ENCODE measurements around the gene CCNT1.
"Not testable (repeated sequence)": the region's sequence is repeated elsewhere in the genome, so short reads cannot be mapped to it uniquely, and the experiment has no call there.

The CCNT1 gene

DNA sequence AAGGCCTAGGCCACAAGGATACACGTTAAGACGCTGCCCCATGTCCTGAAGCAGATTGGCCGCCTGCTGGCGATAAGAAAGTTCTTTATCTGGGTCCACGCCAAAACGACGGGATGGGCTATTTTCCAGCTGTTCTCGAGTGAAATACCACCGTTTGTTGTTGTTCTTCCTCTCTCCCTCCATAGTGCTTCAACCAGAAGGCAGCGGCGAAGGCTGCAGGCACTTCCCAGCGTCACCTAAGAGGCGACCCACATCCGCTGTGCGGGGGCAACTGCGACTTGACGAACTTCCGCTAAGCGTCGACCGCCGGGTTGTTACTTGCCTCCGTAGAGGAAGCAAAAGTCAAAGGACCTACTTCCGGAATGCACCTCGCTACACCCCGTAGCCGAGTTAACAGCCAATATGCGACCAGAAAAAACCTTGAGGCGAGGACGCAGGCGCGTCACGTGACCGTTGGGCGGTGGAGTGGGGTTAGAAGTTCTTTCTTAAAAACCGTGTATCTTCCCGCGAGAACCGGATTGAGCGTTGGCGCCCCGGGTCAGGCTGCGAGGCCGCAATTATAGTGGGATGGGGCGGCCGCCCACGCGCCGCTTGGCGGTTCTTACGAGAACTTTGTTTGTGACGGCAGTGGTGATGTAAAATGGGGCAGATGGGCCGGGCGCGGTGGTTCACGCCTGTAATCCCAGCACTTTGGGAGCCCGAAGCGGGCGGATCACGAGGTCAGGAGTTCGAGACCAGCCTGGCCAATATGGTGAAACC, at the start of gene CCNT1:
Gene CCNT1 (minus strand): TSS at position 215 of the 759 bp plus-strand sequence. CDS start 32 bp downstream, at position 183.
- DNase-seq (ENCODE audit: low read depth), result peak; percentile 100

DNA sequence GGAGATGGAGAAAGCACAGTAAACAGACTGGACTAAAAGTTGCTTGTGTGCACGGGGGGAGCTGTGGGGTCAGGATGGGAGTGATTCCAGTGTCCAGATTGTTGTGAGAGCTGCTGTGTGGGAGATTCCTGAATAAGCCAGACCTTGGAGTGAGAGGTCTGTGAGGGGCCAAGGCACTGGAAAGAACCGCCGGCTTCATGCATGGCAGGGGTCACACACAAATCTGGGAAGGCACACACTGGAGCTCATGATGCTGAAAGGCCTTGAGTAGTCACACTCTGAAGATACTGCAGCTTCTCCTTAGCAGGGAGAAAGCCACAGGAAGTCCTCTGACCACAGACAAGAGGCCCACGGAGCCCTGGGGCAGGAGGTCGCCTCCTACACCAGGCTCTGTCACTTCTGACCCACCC, 49.3 kb upstream of the CCNT1 start:
- no peak for DNase-seq (ENCODE audit: low read depth)

DNA sequence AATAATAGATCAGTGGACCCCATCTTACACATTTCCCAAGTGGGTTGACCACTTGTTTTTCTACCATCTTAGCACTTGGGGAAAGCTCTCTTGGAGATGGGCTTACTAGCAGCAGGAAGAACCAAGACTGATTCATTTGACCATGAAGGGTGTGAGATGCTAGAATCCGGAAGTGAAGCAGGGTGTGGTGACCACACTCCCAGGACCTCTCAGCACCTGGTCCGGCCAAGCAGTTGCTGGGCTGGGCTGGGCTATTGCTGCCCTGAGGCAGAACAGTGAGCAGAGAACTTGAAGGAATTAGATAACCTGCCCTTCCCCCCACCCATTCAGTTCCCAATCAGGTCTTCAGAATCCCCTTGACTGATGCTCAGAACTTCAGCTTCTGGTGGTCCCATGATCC, 48.0 kb upstream of the CCNT1 start:
- DNase-seq (ENCODE audit: low read depth), result no peak

DNA sequence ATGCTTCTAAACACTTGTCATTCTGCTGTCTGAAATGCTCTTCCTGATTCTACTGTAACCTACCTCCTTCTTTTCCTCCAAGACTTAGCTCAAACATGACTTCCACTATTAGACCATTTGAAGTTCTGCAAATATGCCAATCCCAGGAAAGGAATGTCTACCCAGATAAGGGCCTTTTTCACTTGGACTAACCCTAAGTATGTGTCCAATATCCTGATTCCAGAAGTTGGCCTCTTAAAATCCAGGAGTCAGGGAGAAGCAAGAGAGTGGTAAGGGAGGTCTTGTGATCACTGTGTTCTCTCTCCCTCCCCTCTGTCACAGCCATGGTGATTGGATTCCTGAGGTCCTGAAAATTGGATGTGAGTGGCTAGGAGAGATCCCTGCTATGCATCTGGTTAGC, 42.2 kb upstream of the CCNT1 start:
- no peak for DNase-seq (ENCODE audit: low read depth)

DNA sequence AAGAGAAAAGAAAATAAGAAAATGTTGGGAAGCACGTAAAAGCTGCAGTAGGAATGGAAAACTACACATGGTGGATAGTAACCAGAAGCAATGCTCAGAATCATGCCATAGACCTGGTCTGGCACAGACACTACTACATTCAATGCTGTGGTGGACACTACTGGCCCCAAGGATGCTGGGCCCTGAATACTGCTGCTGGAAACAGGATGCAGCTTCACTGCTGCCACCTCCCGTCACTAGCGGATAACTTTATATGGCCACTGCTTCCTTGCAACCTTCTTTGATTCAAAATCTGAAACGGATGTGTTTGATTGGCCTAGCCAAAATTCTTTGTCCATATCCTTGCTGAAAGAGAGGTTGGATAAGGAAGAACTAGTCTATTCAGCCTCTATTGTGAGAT, 41.7 kb upstream of the CCNT1 start:
- no peak for DNase-seq (ENCODE audit: low read depth)

DNA sequence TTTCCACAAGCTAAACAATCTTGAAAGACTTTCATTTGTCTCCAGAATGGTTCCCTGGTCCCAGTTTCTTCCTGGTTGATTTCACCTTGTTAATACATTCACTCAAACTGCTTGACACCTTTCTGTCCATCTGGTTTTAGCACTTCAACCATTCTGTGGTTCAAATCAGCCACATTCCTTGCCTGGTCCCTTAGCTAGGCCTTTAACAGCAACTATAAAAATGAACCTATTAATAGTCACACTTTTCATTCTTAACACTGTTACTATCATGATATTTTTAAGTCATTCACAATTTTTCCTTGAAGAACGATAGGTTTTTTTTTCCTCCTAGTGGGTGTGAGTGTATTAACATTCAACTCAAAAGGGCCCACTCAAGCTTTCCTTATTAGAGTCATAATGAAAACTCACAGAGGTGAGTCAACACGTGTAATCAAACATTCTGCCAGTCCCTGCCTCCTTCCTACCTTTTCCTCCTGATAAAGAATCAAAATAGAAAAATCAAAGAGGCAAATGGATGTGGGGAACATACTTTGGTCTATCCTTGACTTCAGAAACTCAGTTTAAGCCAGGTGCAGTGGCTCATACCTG, 34.4 kb upstream of the CCNT1 start:
- DNase-seq (ENCODE audit: low read depth), result no peak

DNA sequence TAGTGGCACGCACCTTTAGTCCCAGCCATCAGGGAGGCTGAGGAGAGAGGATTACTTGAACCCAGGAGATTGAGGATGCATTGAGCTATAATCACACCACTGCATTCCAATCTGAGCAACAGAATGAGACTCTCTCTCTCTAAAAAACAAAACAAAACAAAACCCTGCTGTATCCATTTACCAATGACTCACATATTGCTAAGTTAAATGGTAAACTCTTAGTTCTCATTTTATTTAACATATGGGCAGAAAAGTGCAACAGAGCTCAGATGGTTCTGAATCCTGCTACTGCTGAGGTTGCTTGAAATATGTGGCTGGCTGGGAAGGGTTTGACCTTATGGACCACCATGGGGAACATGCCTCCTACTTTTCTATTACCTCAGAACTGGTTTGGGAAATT, 33.7 kb upstream of the CCNT1 start:
- no peak for DNase-seq (ENCODE audit: low read depth)

DNA sequence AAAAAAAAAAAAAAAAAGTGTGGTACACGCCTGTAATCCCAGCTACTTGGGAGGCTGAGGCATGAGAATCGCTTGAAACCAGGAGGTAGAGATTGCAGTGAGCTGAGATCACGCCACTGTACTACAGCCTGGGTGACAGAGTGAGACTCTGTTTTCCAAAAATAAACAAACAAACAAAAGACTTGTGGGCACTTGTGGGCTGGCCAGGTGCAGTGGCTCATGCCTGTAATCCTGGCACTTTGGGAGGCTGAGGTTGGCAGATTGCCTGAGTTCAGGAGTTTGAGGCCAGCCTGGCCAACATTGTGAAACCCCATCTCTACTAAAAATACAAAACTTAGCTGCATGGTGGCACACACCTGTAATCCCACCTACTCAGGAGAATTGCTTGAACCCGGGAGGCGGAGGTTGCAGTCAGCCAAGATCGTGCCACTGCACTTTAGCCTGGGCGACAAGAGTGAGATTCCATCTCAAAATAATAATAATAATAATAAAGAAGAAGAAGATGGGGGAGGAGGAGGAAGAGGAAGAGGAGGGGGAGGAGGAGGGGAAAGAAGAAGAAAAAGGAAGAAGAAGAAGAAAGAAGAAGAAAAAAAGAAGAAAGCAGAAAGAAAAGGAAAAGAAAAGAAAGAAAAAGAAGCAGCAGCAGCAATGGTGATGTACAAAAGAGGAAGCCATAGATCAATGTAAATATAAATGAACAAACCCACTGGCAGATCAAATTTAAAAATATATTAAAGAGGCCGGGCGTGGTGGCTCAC, 27.9 kb upstream of the CCNT1 start:
- DNase-seq (ENCODE audit: low read depth), result no peak

DNA sequence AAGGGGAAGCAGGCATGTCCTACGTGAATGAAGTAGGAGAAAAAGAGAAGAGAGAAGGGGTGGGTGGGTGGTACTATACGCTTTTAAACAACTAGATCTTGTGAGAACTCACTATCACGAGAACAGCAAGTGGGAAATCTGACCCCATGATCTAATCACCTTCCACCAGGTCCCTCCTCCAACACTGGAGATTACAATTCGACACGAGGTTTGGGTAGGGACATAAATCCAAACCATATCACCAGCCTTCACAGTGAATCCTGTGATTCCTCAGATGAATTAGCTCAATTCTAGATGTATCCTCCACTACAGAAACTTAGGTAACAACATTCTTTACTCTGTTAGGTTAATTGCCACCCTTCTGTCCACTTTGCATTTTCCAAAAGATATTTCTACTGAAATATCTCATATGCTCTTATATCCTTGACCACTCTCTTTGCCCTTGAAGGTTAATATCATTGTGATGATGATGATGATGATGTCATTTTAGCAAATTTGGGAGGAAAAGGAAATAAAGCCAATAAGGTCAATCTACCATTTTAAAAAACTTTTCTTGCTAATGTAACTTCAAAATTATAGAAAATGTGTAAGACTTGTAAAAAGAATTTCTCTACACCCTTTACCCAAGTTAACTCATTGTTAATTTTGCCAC, 23.2 kb upstream of the CCNT1 start:
- DNase-seq (ENCODE audit: low read depth), result no peak

DNA sequence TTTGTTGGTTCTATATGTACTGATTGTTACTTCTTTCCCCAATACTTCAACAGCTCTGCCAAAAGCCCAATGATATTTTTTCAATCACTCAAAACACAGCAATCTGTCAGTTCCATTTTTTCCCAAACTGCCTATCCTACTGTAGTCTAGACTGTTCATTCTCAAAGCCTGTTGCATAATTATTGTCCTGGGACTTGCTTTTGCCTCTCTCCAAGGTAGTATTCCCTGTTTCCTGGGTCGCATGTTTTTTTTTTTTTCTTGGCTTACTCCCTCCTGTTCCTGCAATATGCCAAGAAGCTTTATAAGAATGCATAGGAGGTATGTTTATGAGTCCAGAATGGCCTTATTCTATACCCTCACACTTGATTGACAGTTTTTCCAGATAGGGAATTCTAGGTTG, 19.9 kb upstream of the CCNT1 start:
- DNase-seq (ENCODE audit: low read depth), result no peak

DNA sequence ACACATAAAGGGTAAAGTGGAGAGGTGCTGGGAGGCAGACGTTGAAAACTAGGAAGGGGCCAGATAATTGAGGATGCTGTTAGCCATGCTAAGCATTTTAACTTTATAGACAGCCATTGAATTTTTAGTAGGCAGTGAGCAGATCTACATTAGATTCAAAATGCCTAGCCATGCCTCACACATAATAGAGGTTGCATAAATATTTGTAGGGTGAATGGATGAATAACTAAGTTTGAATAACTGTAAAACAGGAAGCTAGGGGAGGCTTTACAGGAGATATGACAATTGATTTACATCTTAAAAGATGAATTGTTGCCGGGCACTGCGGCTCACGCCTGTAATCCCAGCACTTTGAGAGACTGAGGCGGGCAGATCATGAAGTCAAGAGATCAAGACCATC, 12.3 kb upstream of the CCNT1 start:
- no peak for DNase-seq (ENCODE audit: low read depth)

DNA sequence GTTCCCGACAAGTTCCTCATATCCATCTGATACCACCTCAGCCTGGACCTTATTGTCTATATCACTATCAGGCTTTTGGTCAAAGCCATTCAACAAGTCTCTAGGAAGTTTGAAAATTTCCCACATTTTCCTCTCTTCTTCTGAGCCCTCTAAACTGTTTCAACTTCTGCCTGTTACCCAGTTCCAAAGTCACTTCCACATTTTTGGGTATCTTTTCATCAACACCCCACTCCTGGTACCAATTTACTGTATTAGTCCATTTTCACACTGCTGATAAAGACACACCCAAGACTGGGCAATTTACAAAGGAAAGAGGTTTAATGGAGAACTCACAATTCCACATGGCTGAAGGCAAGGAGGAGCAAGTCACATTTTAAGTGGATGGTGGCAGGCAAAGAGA, 4.2 kb upstream of the CCNT1 start:
- not testable (repeated sequence) for DNase-seq (ENCODE audit: low read depth)

DNA sequence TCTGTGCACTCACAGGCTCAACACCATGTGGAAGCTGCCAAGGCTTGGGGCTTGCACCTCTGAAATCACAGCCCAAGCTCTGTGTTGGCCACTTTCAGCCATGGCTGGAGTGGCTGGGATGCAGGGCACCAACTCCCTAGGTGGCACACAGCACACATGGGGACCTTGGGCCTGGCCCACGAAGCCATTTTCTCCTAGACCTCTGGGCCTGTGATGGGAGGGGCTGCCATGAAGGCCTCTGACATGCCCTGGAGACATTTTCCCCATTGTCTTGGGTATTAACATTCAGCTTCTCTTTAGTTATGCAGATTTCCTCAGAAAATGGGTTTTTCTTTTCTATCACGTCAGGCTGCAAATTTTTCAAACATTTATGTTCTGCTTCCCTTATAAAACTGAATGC, 3.7 kb upstream of the CCNT1 start:
- DNase-seq (ENCODE audit: low read depth), result not testable (repeated sequence)

DNA sequence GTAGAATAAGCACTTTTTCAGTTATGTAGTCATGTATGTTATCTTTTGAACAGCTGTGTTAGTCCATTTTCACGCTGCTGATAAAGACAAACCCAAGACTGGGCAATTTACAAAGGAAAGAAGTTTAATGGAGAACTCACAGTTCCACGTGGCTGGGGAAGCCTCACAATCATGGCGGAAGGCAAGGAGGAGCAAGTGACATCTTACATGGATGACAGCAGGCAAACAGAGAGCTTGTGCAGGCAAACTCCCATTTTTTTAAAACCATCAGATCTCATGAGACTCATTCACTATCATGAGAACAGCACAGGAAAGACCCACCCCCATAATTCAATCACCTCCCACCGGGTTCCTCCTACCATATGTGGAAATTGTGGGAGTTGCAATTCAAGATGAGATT, 2.5 kb upstream of the CCNT1 start:
- not testable (repeated sequence) for DNase-seq (ENCODE audit: low read depth)

DNA sequence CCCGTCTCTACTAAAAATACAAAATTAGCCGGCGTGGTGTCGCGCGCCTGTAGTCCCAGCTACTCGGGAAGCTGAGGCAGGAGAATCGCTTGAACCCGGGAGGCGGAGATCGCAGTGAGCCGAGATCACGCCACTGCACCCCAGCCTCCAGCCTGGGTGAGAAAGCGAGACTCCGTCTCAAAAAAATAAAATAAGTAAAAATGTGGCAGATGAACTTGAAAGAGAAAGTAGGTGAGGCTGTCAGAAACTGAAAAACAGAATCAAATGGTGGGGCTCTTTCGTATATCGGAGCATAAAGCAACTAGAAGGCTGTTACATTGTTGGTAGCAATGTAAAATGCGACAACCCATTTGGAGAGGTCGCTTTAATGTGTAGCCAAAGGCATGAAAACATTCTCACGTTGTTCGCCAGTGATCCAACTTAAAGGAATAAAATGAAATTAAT, 767 bp upstream of the CCNT1 start:
- DNase-seq (ENCODE audit: low read depth), result no peak

DNA sequence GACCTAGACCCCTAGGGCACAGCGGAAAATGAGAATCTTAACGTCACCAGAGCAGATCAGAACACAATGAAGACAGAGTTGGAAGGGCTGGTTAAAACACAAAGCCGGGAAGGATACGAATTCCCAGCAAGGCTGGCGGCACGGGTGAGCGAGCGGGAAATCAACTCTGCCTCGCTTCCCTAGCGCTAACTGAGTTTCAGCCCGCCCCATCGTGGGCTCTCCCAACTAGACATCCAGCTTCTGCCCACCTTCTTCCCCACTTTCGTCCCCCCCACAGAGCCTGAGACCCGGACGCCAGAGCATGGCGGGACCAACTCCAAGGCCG, 377 bp downstream of the CCNT1 start:
- DNase-seq (ENCODE audit: low read depth), result no peak

DNA sequence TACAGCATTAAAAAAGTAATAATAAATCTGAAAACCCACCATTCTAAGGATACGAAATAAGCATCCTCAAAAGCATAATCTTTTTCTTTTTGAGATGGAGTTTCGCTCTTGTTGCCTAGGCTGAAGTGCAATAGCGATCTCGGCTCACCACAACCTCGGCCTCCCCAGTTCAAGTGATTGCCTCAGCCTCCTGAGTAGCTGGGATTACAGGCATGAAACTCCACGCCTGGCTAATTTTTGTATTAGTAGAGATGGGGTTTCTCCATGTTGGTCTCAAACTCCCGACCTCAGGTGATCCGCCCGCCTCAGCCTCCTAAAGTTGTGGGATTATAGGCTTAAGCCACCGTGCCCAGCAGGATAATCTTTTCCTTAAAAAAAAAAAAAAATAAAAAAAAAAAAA, 4.3 kb downstream of the CCNT1 start:
- no peak for DNase-seq (ENCODE audit: low read depth)

DNA sequence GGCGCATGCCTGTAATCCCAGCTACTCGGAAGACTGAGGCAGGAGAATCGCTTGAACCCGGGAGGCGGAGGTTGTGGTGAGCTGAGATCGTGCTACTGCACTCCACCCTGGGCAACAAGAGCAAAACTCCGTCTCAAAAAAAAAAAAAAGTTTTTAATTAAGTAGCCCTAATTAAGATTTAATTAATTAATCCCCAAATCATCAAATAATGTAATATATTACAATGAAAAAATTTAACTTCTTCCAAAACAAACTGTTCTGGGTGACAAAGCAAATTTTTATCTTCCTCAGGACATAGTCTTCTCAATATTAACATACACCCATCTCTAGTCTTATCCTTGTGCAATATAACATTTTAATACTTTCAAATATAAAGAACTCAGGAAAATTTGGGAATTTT, 17.7 kb downstream of the CCNT1 start:
- not testable (repeated sequence) for DNase-seq (ENCODE audit: low read depth)

DNA sequence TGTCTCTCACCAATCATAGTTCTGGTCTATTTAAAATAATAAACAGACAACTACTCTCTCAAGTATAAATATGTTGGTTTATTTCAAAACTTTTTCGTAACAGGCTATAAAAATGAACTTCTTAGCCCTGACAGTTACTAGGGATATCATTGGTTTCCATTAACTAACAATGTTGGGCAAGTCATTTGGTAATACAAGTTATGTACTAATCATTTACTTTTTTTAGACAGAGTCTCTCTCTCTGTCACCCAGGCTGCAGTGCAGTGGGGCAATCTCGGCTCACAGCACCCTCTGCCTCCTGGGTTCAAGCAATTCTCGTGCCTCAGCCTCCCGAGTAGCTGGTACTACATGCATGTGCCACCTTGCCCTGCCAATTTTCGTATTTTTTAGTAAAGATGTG, 19.9 kb downstream of the CCNT1 start:
- DNase-seq (ENCODE audit: low read depth), result no peak

DNA sequence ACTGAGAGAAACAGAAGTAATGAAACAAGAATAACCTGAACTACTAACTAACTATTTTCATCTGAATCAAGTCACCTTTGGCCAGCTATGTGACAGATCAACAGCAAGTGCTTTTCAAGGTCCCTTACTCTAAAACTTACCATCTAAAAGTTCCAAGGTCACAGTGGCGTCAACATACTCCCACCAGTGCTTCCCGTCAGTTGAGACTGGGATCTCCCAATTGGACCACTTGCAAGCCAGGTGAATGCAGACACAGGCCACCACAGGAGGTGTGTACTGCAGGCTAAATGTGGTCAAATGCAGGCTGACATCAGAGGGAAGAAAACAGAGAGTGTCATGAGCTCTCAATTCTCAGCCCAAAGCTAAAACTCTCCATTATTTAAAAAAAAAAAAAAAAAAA, 20.6 kb downstream of the CCNT1 start:
- DNase-seq (ENCODE audit: low read depth), result no peak

DNA sequence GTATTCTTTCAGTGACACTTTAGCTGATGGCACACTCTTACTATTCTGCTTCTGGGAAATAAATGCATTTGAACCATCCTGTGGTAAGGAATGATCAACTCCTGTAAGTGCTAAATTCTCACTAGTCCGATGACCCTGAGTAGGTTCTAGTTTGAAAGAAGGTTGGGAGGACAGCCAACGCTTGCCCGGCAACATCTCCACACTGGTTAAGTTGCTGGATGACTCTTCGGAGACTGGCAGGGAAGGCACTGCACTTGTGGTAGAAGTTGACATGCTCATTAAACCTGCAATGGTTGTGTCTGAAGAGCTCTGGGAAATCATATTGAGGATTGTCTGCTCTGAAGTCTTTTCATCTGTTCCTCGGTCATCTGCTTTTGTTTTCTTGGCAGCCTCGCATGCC, 22.5 kb downstream of the CCNT1 start:
- DNase-seq (ENCODE audit: low read depth), result no peak

DNA sequence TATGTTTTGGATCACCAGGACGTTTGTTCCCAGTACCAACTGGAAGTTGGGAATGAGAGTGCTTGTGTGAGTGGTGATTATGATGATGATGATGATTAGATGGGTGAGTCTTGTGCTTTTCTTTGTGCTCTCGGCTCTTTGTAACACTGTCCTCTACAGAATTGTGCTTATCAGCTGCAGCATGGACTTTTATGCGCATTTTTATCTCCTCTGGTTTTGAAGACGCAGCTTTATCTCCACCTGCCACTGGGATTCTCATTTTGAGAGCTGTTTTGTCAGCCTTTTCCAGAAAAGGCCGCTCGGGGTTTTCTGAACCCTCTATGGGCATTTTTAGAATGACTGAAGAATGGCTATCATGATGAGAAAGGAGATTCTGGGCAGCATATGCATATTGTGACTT, 22.9 kb downstream of the CCNT1 start:
- no peak for DNase-seq (ENCODE audit: low read depth)

All from fibroblast of the conjunctiva (primary cell).